ENCODE results near the gene ENKD1.

DNA sequence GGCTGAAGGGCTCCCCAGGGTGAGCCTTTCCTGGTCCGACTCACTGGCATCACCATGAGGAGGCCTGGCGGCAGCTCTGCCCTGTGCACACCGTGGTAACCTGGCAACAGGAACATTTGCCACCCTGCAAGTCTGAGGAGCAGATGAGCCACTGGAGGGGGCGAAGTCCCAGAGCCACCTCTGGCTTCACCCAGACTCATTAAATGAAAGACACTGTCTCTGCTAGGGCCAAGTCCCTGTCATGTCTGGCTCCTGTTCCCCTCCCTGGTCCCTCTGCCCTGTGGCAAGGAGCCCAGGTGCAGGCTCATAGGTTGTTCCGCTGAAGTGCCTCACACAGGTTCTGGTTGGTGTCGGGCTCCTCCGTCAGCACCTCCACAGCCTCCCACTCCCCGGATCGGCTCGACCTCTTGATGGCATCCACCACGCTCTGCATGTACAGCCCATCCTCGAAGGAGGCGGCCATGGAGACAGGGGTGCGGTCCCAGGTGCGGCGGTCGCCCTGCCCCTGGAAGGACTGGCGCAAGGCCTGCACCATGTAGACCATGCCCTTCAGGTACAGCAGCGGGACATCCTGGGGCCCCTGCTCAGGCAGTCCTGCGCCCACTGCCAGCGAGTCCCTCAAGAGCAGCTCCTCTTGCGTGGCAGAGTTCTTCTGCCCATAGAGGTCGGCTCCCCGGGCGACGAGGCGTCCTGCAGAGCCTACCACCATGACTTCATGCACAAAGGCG lies 8.5 kb upstream of the ENKD1 start:
- TF ChIP-seq EZH2 (IDR thresholded peaks at IDR 0.05; ENCODE audit: borderline replicate concordance, insufficient read depth, low read depth, low read length, poor library complexity, severe bottlenecking): no peak
- TF ChIP-seq, protein P1, sequence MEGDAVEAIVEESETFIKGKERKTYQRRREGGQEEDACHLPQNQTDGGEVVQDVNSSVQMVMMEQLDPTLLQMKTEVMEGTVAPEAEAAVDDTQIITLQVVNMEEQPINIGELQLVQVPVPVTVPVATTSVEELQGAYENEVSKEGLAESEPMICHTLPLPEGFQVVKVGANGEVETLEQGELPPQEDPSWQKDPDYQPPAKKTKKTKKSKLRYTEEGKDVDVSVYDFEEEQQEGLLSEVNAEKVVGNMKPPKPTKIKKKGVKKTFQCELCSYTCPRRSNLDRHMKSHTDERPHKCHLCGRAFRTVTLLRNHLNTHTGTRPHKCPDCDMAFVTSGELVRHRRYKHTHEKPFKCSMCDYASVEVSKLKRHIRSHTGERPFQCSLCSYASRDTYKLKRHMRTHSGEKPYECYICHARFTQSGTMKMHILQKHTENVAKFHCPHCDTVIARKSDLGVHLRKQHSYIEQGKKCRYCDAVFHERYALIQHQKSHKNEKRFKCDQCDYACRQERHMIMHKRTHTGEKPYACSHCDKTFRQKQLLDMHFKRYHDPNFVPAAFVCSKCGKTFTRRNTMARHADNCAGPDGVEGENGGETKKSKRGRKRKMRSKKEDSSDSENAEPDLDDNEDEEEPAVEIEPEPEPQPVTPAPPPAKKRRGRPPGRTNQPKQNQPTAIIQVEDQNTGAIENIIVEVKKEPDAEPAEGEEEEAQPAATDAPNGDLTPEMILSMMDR (IDR thresholded peaks at IDR 0.05): no peak

Data from B cell (primary cell).